ENCODE data around the gene RNASE13. TPM values are rescaled to one million over a fixed set of nuclear protein-coding genes. Genes with fewer than 3 reads are reported as not detected.

The RNASE13 gene
- total RNA-seq, 1 experiment from 2014 or later = not detected

GRCh38 chr14:21037156-21037555 lies 2.5 kb upstream of the RNASE13 start:
- no peaks in the 10 kb centered on the region for H3K36me3 Mint-ChIP-seq (ENCODE audit: insufficient read depth in 1 of 3, low read depth in 3 of 3)
- Histone ChIP-seq H4K20me1 (ENCODE audit: control insufficient read depth, insufficient read depth, insufficient read length) (no peaks in the 10 kb centered on the region), H3K14ac (ENCODE audit: insufficient read depth, low read length) (no peak overlapping the region), H2AFZ (ENCODE audit: low read length) (no peak overlapping the region), H4K91ac (ENCODE audit: insufficient read length, low read depth, low read length) (no peak overlapping the region), H2BK5ac (ENCODE audit: insufficient read length, low read length) (no peak overlapping the region), H4K8ac (replicated peaks; ENCODE audit: insufficient read length, low read depth, low read length) (no peak overlapping the region), H2BK15ac (ENCODE audit: low read depth, low read length) (no peak overlapping the region), H3K9me3 (ENCODE audit: control insufficient read depth, low read depth, low read length) (no peaks in the 10 kb centered on the region), H3K79me1 (ENCODE audit: insufficient read depth, low read depth, low read length, poor library complexity, severe bottlenecking) (no peaks in the 10 kb centered on the region), H3K23ac (ENCODE audit: insufficient read length, low read depth, low read length) (no peak overlapping the region), H3K27me3 (ENCODE audit: insufficient read depth, low read length) (no peaks in the 10 kb centered on the region), H2BK12ac (ENCODE audit: insufficient read length, low read depth, low read length) (no peak overlapping the region), H3K79me2 (ENCODE audit: insufficient read depth, low read length) (no peaks in the 10 kb centered on the region), H2BK20ac (ENCODE audit: low read depth, low read length, poor library complexity, severe bottlenecking) (no peak overlapping the region), H3K4me1 (ENCODE audit: insufficient read depth, low read length) (peaks cover 5% of the 10 kb centered on the region), H4K5ac (ENCODE audit: insufficient read length, low read depth, low read length) (no peak overlapping the region), H3K18ac (ENCODE audit: insufficient read length, low read depth, low read length) (no peak overlapping the region), H2BK120ac (ENCODE audit: low read depth, low read length, poor library complexity, severe bottlenecking) (no peak overlapping the region), H3K4ac (ENCODE audit: low read depth, low read length) (no peak overlapping the region), H2AK5ac (ENCODE audit: insufficient read length, low read length) (no peak overlapping the region), H3K4me2 (ENCODE audit: insufficient read depth, insufficient read length, low read length) (no peak overlapping the region), H3K9ac (ENCODE audit: extremely low read depth, insufficient read length, low read length) (no peak overlapping the region), H3K27ac (ENCODE audit: insufficient read length, low read depth, low read length) (no peak overlapping the region), H3K23me2 (ENCODE audit: insufficient read length, low read depth, low read length, poor library complexity, severe bottlenecking) (no peaks in the 10 kb centered on the region), H3K56ac (ENCODE audit: insufficient read length, low read depth, low read length) (no peak overlapping the region), H3T11ph (ENCODE audit: low read length) (no peak overlapping the region)
- WGBS (ENCODE audit: extremely low coverage, insufficient read length, low lambda C conversion rate) = no CpG with 5 or more reads among the region's 3 CpGs
- DNase-seq = no peak
- peaks cover 24 to 26% of the 10 kb centered on the region in 2 experiments for H3K4me1 Mint-ChIP-seq
- H3K27ac Mint-ChIP-seq = no peak overlapping the region
- H3K27me3 Mint-ChIP-seq (ENCODE audit: low read depth) = peaks cover 35% of the 10 kb centered on the region
- TF ChIP-seq CTCF (conservative IDR thresholded peaks at IDR 0.05) = no peak
- no peaks in the 10 kb centered on the region for H3K9me3 Mint-ChIP-seq
- no peak overlapping the region for H3K4me3 Mint-ChIP-seq
